ENCODE data around the gene UGT1A3.

DNA sequence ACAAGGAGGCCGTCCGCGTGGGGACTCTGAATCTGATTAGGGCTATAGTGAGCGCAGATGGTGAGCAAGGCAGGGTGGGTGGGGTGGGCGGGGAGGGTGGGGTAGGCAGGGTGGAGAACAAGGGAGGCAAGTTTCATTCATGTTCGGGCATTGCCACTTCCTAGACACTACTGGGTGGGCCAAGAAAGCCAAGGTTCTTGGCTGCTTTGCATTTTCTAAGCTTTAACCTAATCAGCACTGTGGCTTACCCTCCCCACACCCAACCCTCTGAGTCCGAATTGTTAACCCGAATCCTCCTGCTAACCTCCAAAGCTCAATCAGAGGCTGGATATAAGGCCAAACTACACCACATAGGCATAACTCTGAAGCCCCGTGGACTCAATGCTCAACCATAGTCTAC is 67.4 kb downstream of the UGT1A3 start:
- TF ChIP-seq, protein P1, sequence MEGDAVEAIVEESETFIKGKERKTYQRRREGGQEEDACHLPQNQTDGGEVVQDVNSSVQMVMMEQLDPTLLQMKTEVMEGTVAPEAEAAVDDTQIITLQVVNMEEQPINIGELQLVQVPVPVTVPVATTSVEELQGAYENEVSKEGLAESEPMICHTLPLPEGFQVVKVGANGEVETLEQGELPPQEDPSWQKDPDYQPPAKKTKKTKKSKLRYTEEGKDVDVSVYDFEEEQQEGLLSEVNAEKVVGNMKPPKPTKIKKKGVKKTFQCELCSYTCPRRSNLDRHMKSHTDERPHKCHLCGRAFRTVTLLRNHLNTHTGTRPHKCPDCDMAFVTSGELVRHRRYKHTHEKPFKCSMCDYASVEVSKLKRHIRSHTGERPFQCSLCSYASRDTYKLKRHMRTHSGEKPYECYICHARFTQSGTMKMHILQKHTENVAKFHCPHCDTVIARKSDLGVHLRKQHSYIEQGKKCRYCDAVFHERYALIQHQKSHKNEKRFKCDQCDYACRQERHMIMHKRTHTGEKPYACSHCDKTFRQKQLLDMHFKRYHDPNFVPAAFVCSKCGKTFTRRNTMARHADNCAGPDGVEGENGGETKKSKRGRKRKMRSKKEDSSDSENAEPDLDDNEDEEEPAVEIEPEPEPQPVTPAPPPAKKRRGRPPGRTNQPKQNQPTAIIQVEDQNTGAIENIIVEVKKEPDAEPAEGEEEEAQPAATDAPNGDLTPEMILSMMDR (IDR thresholded peaks at IDR 0.05) = no peak
- TF ChIP-seq POLR2A (IDR thresholded peaks at IDR 0.05) (no peak), POLR2AphosphoS5 (IDR thresholded peaks at IDR 0.05) (no peak)
